Activated CD8-positive, alpha-beta T cell treated with anti-CD3 and anti-CD28 coated beads for 36 hours (primary cell): Measurements from ENCODE around the gene ROBO3. TPM values are rescaled to one million over a fixed set of nuclear protein-coding genes. Genes with fewer than 3 reads are reported as not detected.

Experiments used
- ATAC-seq: fragments of 200-7000 bp; cut with Tn5 transposase; one replicate; pipeline ENCODE4 v1.10.0; 2021; ENCODE audit warnings: mild to moderate bottlenecking, moderate library complexity
- CTCF ChIA-PET: fragments of 350-600 bp; sonication (Branson Sonifier 250); formaldehyde crosslinking; loops from one replicate; lab custom pipeline; 2021; ENCODE audit warnings: antibody characterized with exemption; lab: Charles Lee
- POLR2A ChIA-PET: fragments of 350-600 bp; sonication (Branson Sonifier 250); formaldehyde crosslinking; loops from one replicate; lab custom pipeline; 2021; ENCODE audit warnings: antibody characterized with exemption; lab: Charles Lee
- DNase-seq: peaks from one replicate; pipeline ENCODE4 v3.0.0-alpha.2; 2020
- H3K27ac Mint-ChIP-seq: one replicate; pipeline ENCODE4 v1.8.0; 2021; ENCODE audit warnings: mild to moderate bottlenecking, mixed read lengths
- H3K27me3 Mint-ChIP-seq: one replicate; pipeline ENCODE4 v1.8.0; 2021; ENCODE audit warnings: mixed read lengths
- H3K36me3 Mint-ChIP-seq: one replicate; pipeline ENCODE4 v1.8.0; 2021; ENCODE audit warnings: low read depth, mixed read lengths
- H3K4me1 Mint-ChIP-seq: one replicate; pipeline ENCODE4 v1.8.0; 2021; ENCODE audit warnings: low read depth, mixed read lengths
- H3K4me3 Mint-ChIP-seq: one replicate; pipeline ENCODE4 v1.8.0; 2021; ENCODE audit warnings: mild to moderate bottlenecking, moderate library complexity, mixed read lengths
- H3K9me3 Mint-ChIP-seq: one replicate; pipeline ENCODE4 v1.8.0; 2021; ENCODE audit warnings: mixed read lengths
- CTCF ChIP-seq: fragments of 200-600 bp; IDR thresholded peaks from one replicate; pipeline ENCODE4 v1.8.0; 2022; ENCODE audit warnings: antibody characterized with exemption, mild to moderate bottlenecking
- intact Hi-C: fragments of 100-400 bp; cut with micrococcal nuclease; formaldehyde crosslinking; loops from one replicate; pipeline ENCODE4 v1.10.0; 2022
- total RNA-seq, 2 experiments: library from RNA; stranded (reverse); gene quantifications; one replicate each; pipeline ENCODE4 v1.2.3, GENCODE V29; 2021

The ROBO3 gene
- total RNA-seq, 2 experiments from 2014 or later: 17.6 to 18.4 TPM

- ChIA-PET CTCF (interaction anchor here (1.0 kb wide), 1 partner anchor 17 kb away, joined by 6 read pairs; no protein-coding TSS in a partner anchor), POLR2A (interaction anchor here (0.7 to 1.5 kb wide), 2 partner anchors 22 to 73 kb away, joined by 3 to 4 read pairs; no protein-coding TSS in a partner anchor)
- Mint-ChIP-seq H3K36me3 (no peaks in the 10 kb centered on the region), H3K4me3 (no peak overlapping the region), H3K9me3 (no peaks in the 10 kb centered on the region), H3K4me1 (peaks cover 8% of the 10 kb centered on the region), H3K27me3 (peaks cover 33% of the 10 kb centered on the region), H3K27ac (no peak overlapping the region)
- TF ChIP-seq CTCF: no peak
- DNase-seq (no peak), ATAC-seq (no peak)
- intact Hi-C loops: no loop called here
Measured at GRCh38 chr11:124859171-124859570, 6.1 kb upstream of the ROBO3 start.

GRCh38 chr11:124861670-124862069 lies 3.6 kb upstream of the ROBO3 start:
- intact Hi-C loops: no loop called here
- DNase-seq (no peak), ATAC-seq (no peak)
- Mint-ChIP-seq H3K9me3 (no peaks in the 10 kb centered on the region), H3K27me3 (peaks cover 53% of the 10 kb centered on the region), H3K4me3 (no peak overlapping the region), H3K4me1 (peaks cover 18% of the 10 kb centered on the region), H3K27ac (no peak overlapping the region), H3K36me3 (no peaks in the 10 kb centered on the region)
- TF ChIP-seq CTCF: no peak
- CTCF ChIA-PET: interaction anchor here (0.9 to 1.5 kb wide), 3 partner anchors 15 to 68 kb away, joined by 3 to 5 read pairs (median 3); no protein-coding TSS in a partner anchor
- POLR2A ChIA-PET: no interaction called here

- no peak overlapping the region for H3K4me3 Mint-ChIP-seq
- intact Hi-C loops: no loop called here
- H3K9me3 Mint-ChIP-seq: no peaks in the 10 kb centered on the region
- no peaks in the 10 kb centered on the region for H3K36me3 Mint-ChIP-seq
- TF ChIP-seq CTCF: no peak
- CTCF ChIA-PET: no interaction called here
- POLR2A ChIA-PET: no interaction called here
- H3K27me3 Mint-ChIP-seq: peaks cover 66% of the 10 kb centered on the region
- no peak overlapping the region for H3K27ac Mint-ChIP-seq
- DNase-seq: no peak
- H3K4me1 Mint-ChIP-seq: peaks cover 24% of the 10 kb centered on the region
- no peak for ATAC-seq
Measured at GRCh38 chr11:124863137-124863825, 2.0 kb upstream of the ROBO3 start.

GRCh38 chr11:124863826-124864165 lies 1.4 kb upstream of the ROBO3 start:
- Mint-ChIP-seq H3K4me1 (peaks cover 29% of the 10 kb centered on the region), H3K4me3 (no peak overlapping the region), H3K27me3 (peaks cover 72% of the 10 kb centered on the region), H3K27ac (no peak overlapping the region), H3K36me3 (no peaks in the 10 kb centered on the region), H3K9me3 (no peaks in the 10 kb centered on the region)
- intact Hi-C loops: no loop called here
- no peak for TF ChIP-seq CTCF
- DNase-seq (no peak), ATAC-seq (no peak)
- ChIA-PET POLR2A (no interaction called here), CTCF (no interaction called here)

- intact Hi-C loops: no loop called here
- no peaks in the 10 kb centered on the region for H3K36me3 Mint-ChIP-seq
- peaks cover 77% of the 10 kb centered on the region for H3K27me3 Mint-ChIP-seq
- ChIA-PET CTCF (interaction anchor here (1.5 to 3.3 kb wide), 3 partner anchors 21 to 85 kb away, joined by 6 to 37 read pairs (median 25); no protein-coding TSS in a partner anchor), POLR2A (no interaction called here)
- peaks cover 34% of the 10 kb centered on the region for H3K4me1 Mint-ChIP-seq
- H3K9me3 Mint-ChIP-seq: no peaks in the 10 kb centered on the region
- no peak overlapping the region for H3K27ac Mint-ChIP-seq
- DNase-seq: no peak
- H3K4me3 Mint-ChIP-seq: no peak overlapping the region
- no peak for ATAC-seq
- TF ChIP-seq CTCF: no peak
Measured at GRCh38 chr11:124864176-124864891, 898 bp upstream of the ROBO3 start.
